Kidney (tissue), 14 donors: Measurements from ENCODE around the gene PCNX4. TPM values are rescaled to one million over a fixed set of nuclear protein-coding genes. Genes with fewer than 3 reads are reported as not detected.

Source experiments
- DNase-seq, 5 donors: peaks; one replicate each; pipeline ENCODE4 v3.0.0-alpha.2; 2013 to 2020
- FAIRE-seq: peaks from 2 replicates; lab custom pipeline; 2012; peaks lifted over from hg19 to GRCh38; lab: Jason Lieb, UNC
- H3K27ac ChIP-seq, 2 donors: one replicate each; pipeline ENCODE4 v1.7.0; 2013; ENCODE audit warnings: low read depth in 2 of 2, low read length in 2 of 2, inconsistent platforms in 1 of 2
- H3K27me3 ChIP-seq: one replicate; pipeline ENCODE4 v1.7.1; 2013; ENCODE audit warnings: low read length, inconsistent platforms; ENCODE audit not compliant: control insufficient read depth, insufficient read depth
- H3K36me3 ChIP-seq, 3 donors: one replicate each; pipeline versions ENCODE4 v1.7.0 to v1.7.1; 2013; ENCODE audit warnings: low read length in 3 of 3, control low read depth in 1 of 3, inconsistent platforms in 1 of 3; ENCODE audit not compliant: insufficient read depth in 3 of 3, control insufficient read depth in 2 of 3
- H3K4me1 ChIP-seq, 3 donors: one replicate each; pipeline versions ENCODE4 v1.7.0 to v1.7.1; 2013; ENCODE audit warnings: low read length in 3 of 3, inconsistent platforms in 1 of 3, low read depth in 1 of 3; ENCODE audit not compliant: control insufficient read depth in 2 of 3, insufficient read depth in 2 of 3
- H3K4me3 ChIP-seq, 3 donors: one replicate each; pipeline versions ENCODE4 v1.7.0 to v1.8.1; 2013; ENCODE audit warnings: low read length in 3 of 3, control low read depth in 1 of 3, inconsistent platforms in 1 of 3
- H3K9ac ChIP-seq, 3 donors: one replicate each; pipeline versions ENCODE4 v1.7.0 to v1.7.1; 2013; ENCODE audit warnings: low read length in 3 of 3, control low read depth in 1 of 3, inconsistent platforms in 1 of 3
- H3K9me3 ChIP-seq, 3 donors: one replicate each; pipeline versions ENCODE4 v1.7.0 to v1.7.1; 2013; ENCODE audit warnings: low read length in 3 of 3, control low read depth in 1 of 3, inconsistent platforms in 1 of 3; ENCODE audit not compliant: control insufficient read depth in 2 of 3, insufficient read depth in 1 of 3
- intact Hi-C: fragments of 100-400 bp; cut with DNase I; formaldehyde crosslinking; loops from one replicate; pipeline ENCODE4 v1.11.1; 2022
- polyA plus RNA-seq: library from polyadenylated mRNA; stranded (reverse); fragments of 350-450 nt; fragmentation: Illumina TruSeq; extraction: RNeasy Lipid Tissue Mini Kit (QIAGEN cat#74804); gene quantifications from one replicate; pipeline ENCODE4 v1.2.3, GENCODE V29; 2014; ENCODE audit warnings: low read depth, low replicate concordance; ENCODE audit not compliant: insufficient read depth
- total RNA-seq: library from RNA; stranded (reverse); fragmentation: NEBNext Ultra II Directional; extraction: Animal tissue kit (Norgen Biotek cat#: 25700); gene quantifications from one replicate; pipeline ENCODE4 v1.2.1, GENCODE V29; 2021
- TF ChIP-seq, protein P1 (sequence below): IDR thresholded peaks from 3 replicates; pipeline ENCODE4 v1.5.1; 2012; ENCODE audit warnings: mild to moderate bottlenecking, moderate library complexity, borderline replicate concordance; ENCODE audit not compliant: insufficient read depth; ENCODE audit errors: extremely low read depth
- donor health status: control.
- donor health status: control.
- donor health status: control.
- donor health status: control.
- donor health status: control.
- donor health status: DM: yes; HTN: yes; CAD: no.
- donor health status: Normal renal cell carcinoma (clear cell type).

PCNX4 gene
- total and polyA plus RNA-seq, 2 donors from 2014 or later, result 25.1 to 44.9 TPM

GRCh38 chr14:60212503-60213371 lies 121.0 kb downstream of the PCNX4 start:
- peaks cover 0 to 7% (median 0%) of the 10 kb centered on the region in 3 donors for H3K4me1 ChIP-seq
- no peaks in the 10 kb centered on the region for H3K36me3 ChIP-seq
- no peaks in the 10 kb centered on the region for H3K9me3 ChIP-seq
- FAIRE-seq (no peak), DNase-seq (no peak)
- H3K27ac ChIP-seq, result no peak overlapping the region
- H3K4me3 ChIP-seq, result no peak overlapping the region
- intact Hi-C loops, result no loop called here
- TF ChIP-seq, protein P1, sequence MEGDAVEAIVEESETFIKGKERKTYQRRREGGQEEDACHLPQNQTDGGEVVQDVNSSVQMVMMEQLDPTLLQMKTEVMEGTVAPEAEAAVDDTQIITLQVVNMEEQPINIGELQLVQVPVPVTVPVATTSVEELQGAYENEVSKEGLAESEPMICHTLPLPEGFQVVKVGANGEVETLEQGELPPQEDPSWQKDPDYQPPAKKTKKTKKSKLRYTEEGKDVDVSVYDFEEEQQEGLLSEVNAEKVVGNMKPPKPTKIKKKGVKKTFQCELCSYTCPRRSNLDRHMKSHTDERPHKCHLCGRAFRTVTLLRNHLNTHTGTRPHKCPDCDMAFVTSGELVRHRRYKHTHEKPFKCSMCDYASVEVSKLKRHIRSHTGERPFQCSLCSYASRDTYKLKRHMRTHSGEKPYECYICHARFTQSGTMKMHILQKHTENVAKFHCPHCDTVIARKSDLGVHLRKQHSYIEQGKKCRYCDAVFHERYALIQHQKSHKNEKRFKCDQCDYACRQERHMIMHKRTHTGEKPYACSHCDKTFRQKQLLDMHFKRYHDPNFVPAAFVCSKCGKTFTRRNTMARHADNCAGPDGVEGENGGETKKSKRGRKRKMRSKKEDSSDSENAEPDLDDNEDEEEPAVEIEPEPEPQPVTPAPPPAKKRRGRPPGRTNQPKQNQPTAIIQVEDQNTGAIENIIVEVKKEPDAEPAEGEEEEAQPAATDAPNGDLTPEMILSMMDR, result no peak
- H3K27me3 ChIP-seq, result no peaks in the 10 kb centered on the region
- H3K9ac ChIP-seq, result no peak overlapping the region

DNA sequence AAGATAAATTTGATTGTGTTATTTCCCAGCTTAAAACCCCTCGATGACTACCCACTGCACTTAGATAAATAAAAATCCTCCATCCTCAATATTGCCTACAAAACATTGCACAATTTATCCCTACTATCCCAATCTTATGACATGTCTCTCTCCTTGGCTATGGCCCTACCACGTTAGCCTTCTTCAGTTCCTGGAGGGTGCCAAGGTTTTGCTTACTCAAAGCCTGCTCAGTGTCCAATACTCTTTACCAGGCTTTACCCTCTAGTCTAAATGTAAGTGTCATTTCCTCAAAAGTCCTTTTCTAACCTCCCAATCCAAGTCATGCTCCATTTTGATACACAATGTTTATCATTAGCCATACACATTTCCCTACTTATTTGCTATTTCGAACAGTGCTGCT lies 122.3 kb downstream of the PCNX4 start:
- Histone ChIP-seq H3K27ac (no peak overlapping the region), H3K9ac (no peak overlapping the region), H3K9me3 (no peaks in the 10 kb centered on the region), H3K27me3 (no peaks in the 10 kb centered on the region), H3K4me3 (no peak overlapping the region), H3K4me1 (peaks cover 0 to 11% (median 0%) of the 10 kb centered on the region in 3 donors), H3K36me3 (no peaks in the 10 kb centered on the region)
- intact Hi-C loops, result no loop called here
- TF ChIP-seq, protein P1, result no peak
- DNase-seq (no peak), FAIRE-seq (no peak)

GRCh38 chr14:60214415-60215126 lies 122.8 kb downstream of the PCNX4 start:
- Histone ChIP-seq H3K9ac (no peak overlapping the region), H3K4me1 (peaks cover 0 to 11% (median 0%) of the 10 kb centered on the region in 3 donors), H3K36me3 (no peaks in the 10 kb centered on the region), H3K27ac (no peak overlapping the region), H3K27me3 (no peaks in the 10 kb centered on the region), H3K9me3 (no peaks in the 10 kb centered on the region), H3K4me3 (no peak overlapping the region)
- TF ChIP-seq, protein P1, result no peak
- DNase-seq (no peak), FAIRE-seq (no peak)
- intact Hi-C loops, result no loop called here
